Endothelial cell of umbilical vein (primary cell): Measurements from ENCODE around the gene C1QA. TPM values are rescaled to one million over a fixed set of nuclear protein-coding genes. Genes with fewer than 3 reads are reported as not detected.

Experiments used
- BruUV-seq: library from RNA; stranded (reverse); fragments of 400-500 nt; replicated peaks from 2 replicates; lab custom pipeline; 2021; lab: Mats Ljungman, UMichigan
- CTCF ChIA-PET: fragments of 300-600, 350-600 bp; sonication (Branson Sonifier 250); formaldehyde crosslinking; loops from one replicate; lab custom pipeline; 2021; ENCODE audit warnings: antibody characterized with exemption, inconsistent platforms; lab: Charles Lee
- POLR2A ChIA-PET: fragments of 300-600, 350-600 bp; sonication (Branson Sonifier 250); formaldehyde crosslinking; loops from one replicate; lab custom pipeline; 2021; ENCODE audit warnings: antibody characterized with exemption, inconsistent platforms; lab: Charles Lee
- DNase-seq: peaks from one replicate; pipeline ENCODE4 v3.0.0-alpha.2; 2011; ENCODE audit warnings: low read depth, low spot score
- FAIRE-seq: peaks from 2 replicates; lab custom pipeline; 2011; peaks lifted over from hg19 to GRCh38; lab: Jason Lieb, UNC
- H2AFZ ChIP-seq: 2 replicates; pipeline ENCODE4 v1.6.0; 2012; ENCODE audit warnings: low read depth, low read length, control low read depth, inconsistent platforms
- H3K27ac ChIP-seq: 2 replicates; pipeline ENCODE4 v1.5.1; 2011; ENCODE audit warnings: low read depth, mild to moderate bottlenecking, control low read depth, low read length, moderate library complexity; ENCODE audit not compliant: insufficient read depth
- H3K27me3 ChIP-seq, 2 experiments: 2 replicates each; pipeline versions ENCODE4 v1.6.0 to v1.6.1; 2011; ENCODE audit warnings: low read length in 2 of 2, mixed read lengths in 1 of 2; ENCODE audit not compliant: control insufficient read depth in 2 of 2, insufficient read depth in 2 of 2
- H3K36me3 ChIP-seq, 2 experiments: 2 replicates in 1 of 2; 3 replicates in 1 of 2; pipeline ENCODE4 v1.5.1; 2011; ENCODE audit warnings: low read length in 2 of 2, mild to moderate bottlenecking in 1 of 2, moderate library complexity in 1 of 2; ENCODE audit not compliant: control insufficient read depth in 2 of 2, insufficient read depth in 2 of 2; ENCODE audit errors: extremely low read depth in 1 of 2
- H3K4me1 ChIP-seq: 3 replicates; pipeline ENCODE4 v1.5.1; 2011; ENCODE audit warnings: mild to moderate bottlenecking, low read length; ENCODE audit not compliant: control insufficient read depth, insufficient read depth; ENCODE audit errors: extremely low read depth
- H3K4me2 ChIP-seq: 2 replicates; pipeline ENCODE4 v1.6.1; 2011; ENCODE audit warnings: low read length, control low read depth, mixed read lengths; ENCODE audit not compliant: insufficient read depth
- H3K4me3 ChIP-seq, 3 experiments: fragments of 200-600 bp in 1 of 3; sonication (generic), shearing (Covaris generic) in 1 of 3; replicated peaks in 1 of 3; 2 replicates each; pipeline ENCODE4 v1.5.1; 2011 to 2016; ENCODE audit warnings: control low read depth in 3 of 3, low read length in 3 of 3, mild to moderate bottlenecking in 2 of 3, inconsistent platforms in 1 of 3, low read depth in 1 of 3, moderate library complexity in 1 of 3; ENCODE audit not compliant: insufficient read depth in 1 of 3
- H3K79me2 ChIP-seq: 2 replicates; pipeline ENCODE4 v1.6.0; 2012; ENCODE audit warnings: low read length, inconsistent platforms; ENCODE audit not compliant: control insufficient read depth, insufficient read depth
- H3K9ac ChIP-seq: replicated peaks from 2 replicates; pipeline ENCODE3; 2011; ENCODE audit warnings: low read length, control low read depth; ENCODE audit not compliant: insufficient read depth; ENCODE audit errors: extremely low read depth
- H3K9me1 ChIP-seq: replicated peaks from 3 replicates; pipeline ENCODE4 v1.6.0; 2011; ENCODE audit warnings: mild to moderate bottlenecking, low read length; ENCODE audit not compliant: control insufficient read depth, insufficient read depth; ENCODE audit errors: extremely low read depth
- H3K9me3 ChIP-seq: replicated peaks from 2 replicates; pipeline ENCODE4 v1.5.1; 2012; ENCODE audit warnings: low read length, inconsistent platforms; ENCODE audit not compliant: control insufficient read depth, insufficient read depth
- H4K20me1 ChIP-seq: replicated peaks from 2 replicates; pipeline ENCODE3; 2011; ENCODE audit warnings: mild to moderate bottlenecking, low read length; ENCODE audit not compliant: control insufficient read depth, insufficient read depth; ENCODE audit errors: extremely low read depth
- CTCF ChIP-seq, 2 donors: IDR thresholded peaks; 1 replicate in 1 of 2; 2 replicates in 1 of 2; pipeline ENCODE4 v1.5.1; 2011; ENCODE audit warnings: low read length in 2 of 2, mild to moderate bottlenecking in 2 of 2, moderate library complexity in 2 of 2, control low read depth in 1 of 2, inconsistent platforms in 1 of 2, low read depth in 1 of 2; ENCODE audit not compliant: insufficient read depth in 1 of 2; ENCODE audit errors: extremely low read depth in 1 of 2
- EZH2 ChIP-seq: IDR thresholded peaks from 2 replicates; pipeline ENCODE4 v1.6.1; 2012; ENCODE audit warnings: borderline replicate concordance, low read depth, mild to moderate bottlenecking, moderate library complexity, low read length, inconsistent platforms; ENCODE audit not compliant: severe bottlenecking
- FOS ChIP-seq: IDR thresholded peaks from 2 replicates; pipeline ENCODE4 v1.6.1; 2011; ENCODE audit warnings: mild to moderate bottlenecking, low read length, moderate library complexity, borderline replicate concordance; ENCODE audit not compliant: insufficient read depth
- GATA2 ChIP-seq: IDR thresholded peaks from 2 replicates; pipeline ENCODE4 v1.7.0; 2011; ENCODE audit warnings: low read depth, mild to moderate bottlenecking, moderate library complexity, mixed read lengths, low read length; ENCODE audit not compliant: insufficient read length, insufficient read depth
- JUN ChIP-seq: IDR thresholded peaks from 2 replicates; pipeline ENCODE4 v1.6.1; 2011; ENCODE audit warnings: borderline replicate concordance, low read depth; ENCODE audit not compliant: insufficient read length, insufficient read depth
- MAX ChIP-seq: IDR thresholded peaks from 2 replicates; pipeline ENCODE4 v1.6.1; 2011; ENCODE audit not compliant: insufficient read depth, insufficient read length
- MYC ChIP-seq: IDR thresholded peaks from one replicate; pipeline ENCODE4 v1.6.1; 2011; ENCODE audit warnings: mild to moderate bottlenecking, low read depth, low read length
- POLR2A ChIP-seq: IDR thresholded peaks from 2 replicates; pipeline ENCODE4 v1.6.1; 2012; ENCODE audit warnings: low read depth, mild to moderate bottlenecking, control low read depth, low read length
- POLR2AphosphoS5 ChIP-seq: IDR thresholded peaks from 2 replicates; pipeline ENCODE4 v1.6.1; 2012; ENCODE audit warnings: low read depth, mild to moderate bottlenecking, control low read depth, low read length, moderate library complexity; ENCODE audit not compliant: insufficient read depth
- dilution Hi-C: fragments of 300-500 bp; cut with MboI; formaldehyde crosslinking; loops from one replicate; pipeline ENCODE4 v1.15.0; 2019; ENCODE audit warnings: low sequenced_read_pairs; ENCODE audit not compliant: extremely low pct_ligation_motif_present
- intact Hi-C: fragments of 100-400 bp; cut with micrococcal nuclease; formaldehyde crosslinking; loops from one replicate; pipeline ENCODE4 v1.10.0; 2022
- polyA plus RNA-seq, 4 experiments: library from polyadenylated mRNA; depleted of rRNA in 3 of 4; stranded (reverse) in 3 of 4; unstranded in 1 of 4; fragments of >200 nt; gene quantifications; 2 replicates each; pipeline versions ENCODE4 v1.2.1 to v1.2.3, GENCODE V29; 2011 to 2012; ENCODE audit warnings: missing spikeins in 1 of 4
- total RNA-seq: library from RNA; stranded (reverse); gene quantifications from 2 replicates; pipeline ENCODE4 v1.2.3, GENCODE V29; 2021

The C1QA gene
- total and polyA plus RNA-seq, 2 donors (not counting 3 experiments of a cell fraction or from before 2014, with no cell fraction given): not detected

- no peak for FAIRE-seq
- no peaks in the 10 kb centered on the region for H3K79me2 ChIP-seq
- H3K27me3 ChIP-seq: peaks cover 0 to 2% of the 10 kb centered on the region in 2 experiments
- H3K4me2 ChIP-seq: no peak overlapping the region
- no peaks in the 10 kb centered on the region for H4K20me1 ChIP-seq
- ChIA-PET CTCF (no interaction called here), POLR2A (no interaction called here)
- no peak overlapping the region for H2AFZ ChIP-seq
- H3K9ac ChIP-seq: no peak overlapping the region
- H3K9me1 ChIP-seq: no peaks in the 10 kb centered on the region
- no peaks in the 10 kb centered on the region for H3K9me3 ChIP-seq
- no peak overlapping the region for H3K27ac ChIP-seq
- H3K4me1 ChIP-seq: no peaks in the 10 kb centered on the region
- dilution Hi-C loops (no loop called here), intact Hi-C loops (no loop called here)
- no peaks in the 10 kb centered on the region for H3K36me3 ChIP-seq
- H3K4me3 ChIP-seq: no peak overlapping the region
- no TSS peak for BruUV-seq
- TF ChIP-seq GATA2 (no peak), EZH2 (no peak), MAX (no peak), POLR2A (no peak), MYC (no peak), FOS (no peak), POLR2AphosphoS5 (no peak), JUN (no peak), CTCF (IDR thresholded peaks at IDR 0.05; ENCODE audit: extremely low read depth in 1 of 2, insufficient read depth in 1 of 2, low read depth in 1 of 2, low read length in 2 of 2) (no peak)
- DNase-seq: no peak
These were observed 9.9 kb upstream of the C1QA start for GRCh38 chr1:22626237-22627157.
